ENCODE data around the gene FXYD4. TPM values are rescaled to one million over a fixed set of nuclear protein-coding genes. Genes with fewer than 3 reads are reported as not detected.
A peak's percentile ranks its signal among the peaks of the same experiment; 100 is the strongest.

The FXYD4 gene
- total and polyA plus RNA-seq, 2 experiments from 2014 or later, result not detected

DNA sequence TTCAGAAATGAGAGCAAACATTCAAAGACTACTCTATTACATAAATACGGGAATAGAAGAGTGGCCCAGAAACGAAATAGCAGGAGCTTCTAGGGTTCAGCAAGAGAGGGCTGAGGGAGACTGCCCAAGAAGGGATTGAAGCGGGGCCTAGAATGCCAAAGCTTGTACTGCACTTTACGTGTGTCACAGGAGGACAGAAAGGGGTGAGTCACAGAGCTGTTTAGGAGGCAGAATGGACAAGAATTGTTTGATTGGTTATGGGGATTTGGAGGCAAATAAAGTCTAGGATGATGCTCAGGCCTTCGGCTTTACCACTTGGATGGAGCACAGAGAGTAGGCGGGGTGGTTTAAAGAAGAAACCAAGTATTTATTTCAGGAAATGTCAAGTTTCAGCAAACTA, 11.3 kb upstream of the FXYD4 start:
- DNase-seq (ENCODE audit: low spot score) (no peak), ATAC-seq (no peak)
- H3K27ac Mint-ChIP-seq, result no peak overlapping the region

More for the DNA sequence above, 11.3 kb upstream of the FXYD4 start:
- Mint-ChIP-seq H3K36me3 (ENCODE audit: low read depth) (no peaks in the 10 kb centered on the region), H3K27me3 (ENCODE audit: insufficient read depth, low read depth, poor library complexity) (peaks cover 22% of the 10 kb centered on the region), H3K9me3 (no peaks in the 10 kb centered on the region; the same call in 1 of the 3 replicates), H3K4me3 (peak overlapping the region; percentile 36), H3K4me1 (peaks cover 17% of the 10 kb centered on the region)
- Histone ChIP-seq H3K36me3 (ENCODE audit: insufficient read depth) (no peaks in the 10 kb centered on the region), H3K4me3 (no peak overlapping the region), H3K79me2 (replicated peaks; ENCODE audit: insufficient read depth) (no peaks in the 10 kb centered on the region), H4K20me1 (replicated peaks; ENCODE audit: insufficient read depth) (no peaks in the 10 kb centered on the region), H3K4me2 (no peak overlapping the region), H3F3A (replicated peaks; ENCODE audit: low read depth) (no peaks in the 10 kb centered on the region), H3K9me2 (ENCODE audit: insufficient read depth) (no peaks in the 10 kb centered on the region), H3K27ac (ENCODE audit: low read depth) (no peak overlapping the region), H3K27me3 (ENCODE audit: insufficient read depth) (no peaks in the 10 kb centered on the region), H2AFZ (no peak overlapping the region), H3K4me1 (ENCODE audit: insufficient read depth) (no peaks in the 10 kb centered on the region)
- no peak for TF ChIP-seq STAT1 (IDR thresholded peaks at IDR 0.05; ENCODE audit: unreplicated experiment)
- TF ChIP-seq, protein P1, sequence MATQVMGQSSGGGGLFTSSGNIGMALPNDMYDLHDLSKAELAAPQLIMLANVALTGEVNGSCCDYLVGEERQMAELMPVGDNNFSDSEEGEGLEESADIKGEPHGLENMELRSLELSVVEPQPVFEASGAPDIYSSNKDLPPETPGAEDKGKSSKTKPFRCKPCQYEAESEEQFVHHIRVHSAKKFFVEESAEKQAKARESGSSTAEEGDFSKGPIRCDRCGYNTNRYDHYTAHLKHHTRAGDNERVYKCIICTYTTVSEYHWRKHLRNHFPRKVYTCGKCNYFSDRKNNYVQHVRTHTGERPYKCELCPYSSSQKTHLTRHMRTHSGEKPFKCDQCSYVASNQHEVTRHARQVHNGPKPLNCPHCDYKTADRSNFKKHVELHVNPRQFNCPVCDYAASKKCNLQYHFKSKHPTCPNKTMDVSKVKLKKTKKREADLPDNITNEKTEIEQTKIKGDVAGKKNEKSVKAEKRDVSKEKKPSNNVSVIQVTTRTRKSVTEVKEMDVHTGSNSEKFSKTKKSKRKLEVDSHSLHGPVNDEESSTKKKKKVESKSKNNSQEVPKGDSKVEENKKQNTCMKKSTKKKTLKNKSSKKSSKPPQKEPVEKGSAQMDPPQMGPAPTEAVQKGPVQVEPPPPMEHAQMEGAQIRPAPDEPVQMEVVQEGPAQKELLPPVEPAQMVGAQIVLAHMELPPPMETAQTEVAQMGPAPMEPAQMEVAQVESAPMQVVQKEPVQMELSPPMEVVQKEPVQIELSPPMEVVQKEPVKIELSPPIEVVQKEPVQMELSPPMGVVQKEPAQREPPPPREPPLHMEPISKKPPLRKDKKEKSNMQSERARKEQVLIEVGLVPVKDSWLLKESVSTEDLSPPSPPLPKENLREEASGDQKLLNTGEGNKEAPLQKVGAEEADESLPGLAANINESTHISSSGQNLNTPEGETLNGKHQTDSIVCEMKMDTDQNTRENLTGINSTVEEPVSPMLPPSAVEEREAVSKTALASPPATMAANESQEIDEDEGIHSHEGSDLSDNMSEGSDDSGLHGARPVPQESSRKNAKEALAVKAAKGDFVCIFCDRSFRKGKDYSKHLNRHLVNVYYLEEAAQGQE (IDR thresholded peaks at IDR 0.05; ENCODE audit: unreplicated experiment), result no peak
- no peak for TF ChIP-seq EZH2phosphoT487 (IDR thresholded peaks at IDR 0.05; ENCODE audit: unreplicated experiment)
- TF ChIP-seq NANOG (IDR thresholded peaks at IDR 0.05; ENCODE audit: borderline replicate concordance), result no peak
- TF ChIP-seq, protein P2, sequence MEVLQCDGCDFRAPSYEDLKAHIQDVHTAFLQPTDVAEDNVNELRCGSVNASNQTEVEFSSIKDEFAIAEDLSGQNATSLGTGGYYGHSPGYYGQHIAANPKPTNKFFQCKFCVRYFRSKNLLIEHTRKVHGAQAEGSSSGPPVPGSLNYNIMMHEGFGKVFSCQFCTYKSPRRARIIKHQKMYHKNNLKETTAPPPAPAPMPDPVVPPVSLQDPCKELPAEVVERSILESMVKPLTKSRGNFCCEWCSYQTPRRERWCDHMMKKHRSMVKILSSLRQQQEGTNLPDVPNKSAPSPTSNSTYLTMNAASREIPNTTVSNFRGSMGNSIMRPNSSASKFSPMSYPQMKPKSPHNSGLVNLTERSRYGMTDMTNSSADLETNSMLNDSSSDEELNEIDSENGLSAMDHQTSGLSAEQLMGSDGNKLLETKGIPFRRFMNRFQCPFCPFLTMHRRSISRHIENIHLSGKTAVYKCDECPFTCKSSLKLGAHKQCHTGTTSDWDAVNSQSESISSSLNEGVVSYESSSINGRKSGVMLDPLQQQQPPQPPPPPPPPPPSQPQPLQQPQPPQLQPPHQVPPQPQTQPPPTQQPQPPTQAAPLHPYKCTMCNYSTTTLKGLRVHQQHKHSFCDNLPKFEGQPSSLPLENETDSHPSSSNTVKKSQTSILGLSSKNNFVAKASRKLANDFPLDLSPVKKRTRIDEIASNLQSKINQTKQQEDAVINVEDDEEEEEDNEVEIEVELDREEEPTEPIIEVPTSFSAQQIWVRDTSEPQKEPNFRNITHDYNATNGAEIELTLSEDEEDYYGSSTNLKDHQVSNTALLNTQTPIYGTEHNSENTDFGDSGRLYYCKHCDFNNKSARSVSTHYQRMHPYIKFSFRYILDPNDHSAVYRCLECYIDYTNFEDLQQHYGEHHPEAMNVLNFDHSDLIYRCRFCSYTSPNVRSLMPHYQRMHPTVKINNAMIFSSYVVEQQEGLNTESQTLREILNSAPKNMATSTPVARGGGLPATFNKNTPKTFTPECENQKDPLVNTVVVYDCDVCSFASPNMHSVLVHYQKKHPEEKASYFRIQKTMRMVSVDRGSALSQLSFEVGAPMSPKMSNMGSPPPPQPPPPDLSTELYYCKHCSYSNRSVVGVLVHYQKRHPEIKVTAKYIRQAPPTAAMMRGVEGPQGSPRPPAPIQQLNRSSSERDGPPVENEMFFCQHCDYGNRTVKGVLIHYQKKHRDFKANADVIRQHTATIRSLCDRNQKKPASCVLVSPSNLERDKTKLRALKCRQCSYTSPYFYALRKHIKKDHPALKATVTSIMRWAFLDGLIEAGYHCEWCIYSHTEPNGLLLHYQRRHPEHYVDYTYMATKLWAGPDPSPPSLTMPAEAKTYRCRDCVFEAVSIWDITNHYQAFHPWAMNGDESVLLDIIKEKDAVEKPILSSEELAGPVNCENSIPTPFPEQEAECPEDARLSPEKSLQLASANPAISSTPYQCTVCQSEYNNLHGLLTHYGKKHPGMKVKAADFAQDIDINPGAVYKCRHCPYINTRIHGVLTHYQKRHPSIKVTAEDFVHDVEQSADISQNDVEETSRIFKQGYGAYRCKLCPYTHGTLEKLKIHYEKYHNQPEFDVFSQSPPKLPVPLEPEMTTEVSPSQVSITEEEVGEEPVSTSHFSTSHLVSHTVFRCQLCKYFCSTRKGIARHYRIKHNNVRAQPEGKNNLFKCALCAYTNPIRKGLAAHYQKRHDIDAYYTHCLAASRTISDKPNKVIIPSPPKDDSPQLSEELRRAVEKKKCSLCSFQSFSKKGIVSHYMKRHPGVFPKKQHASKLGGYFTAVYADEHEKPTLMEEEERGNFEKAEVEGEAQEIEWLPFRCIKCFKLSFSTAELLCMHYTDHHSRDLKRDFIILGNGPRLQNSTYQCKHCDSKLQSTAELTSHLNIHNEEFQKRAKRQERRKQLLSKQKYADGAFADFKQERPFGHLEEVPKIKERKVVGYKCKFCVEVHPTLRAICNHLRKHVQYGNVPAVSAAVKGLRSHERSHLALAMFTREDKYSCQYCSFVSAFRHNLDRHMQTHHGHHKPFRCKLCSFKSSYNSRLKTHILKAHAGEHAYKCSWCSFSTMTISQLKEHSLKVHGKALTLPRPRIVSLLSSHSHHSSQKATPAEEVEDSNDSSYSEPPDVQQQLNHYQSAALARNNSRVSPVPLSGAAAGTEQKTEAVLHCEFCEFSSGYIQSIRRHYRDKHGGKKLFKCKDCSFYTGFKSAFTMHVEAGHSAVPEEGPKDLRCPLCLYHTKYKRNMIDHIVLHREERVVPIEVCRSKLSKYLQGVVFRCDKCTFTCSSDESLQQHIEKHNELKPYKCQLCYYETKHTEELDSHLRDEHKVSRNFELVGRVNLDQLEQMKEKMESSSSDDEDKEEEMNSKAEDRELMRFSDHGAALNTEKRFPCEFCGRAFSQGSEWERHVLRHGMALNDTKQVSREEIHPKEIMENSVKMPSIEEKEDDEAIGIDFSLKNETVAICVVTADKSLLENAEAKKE (CRISPR knock-in tag; IDR thresholded peaks at IDR 0.05), result no peak
- TF ChIP-seq, protein P3, sequence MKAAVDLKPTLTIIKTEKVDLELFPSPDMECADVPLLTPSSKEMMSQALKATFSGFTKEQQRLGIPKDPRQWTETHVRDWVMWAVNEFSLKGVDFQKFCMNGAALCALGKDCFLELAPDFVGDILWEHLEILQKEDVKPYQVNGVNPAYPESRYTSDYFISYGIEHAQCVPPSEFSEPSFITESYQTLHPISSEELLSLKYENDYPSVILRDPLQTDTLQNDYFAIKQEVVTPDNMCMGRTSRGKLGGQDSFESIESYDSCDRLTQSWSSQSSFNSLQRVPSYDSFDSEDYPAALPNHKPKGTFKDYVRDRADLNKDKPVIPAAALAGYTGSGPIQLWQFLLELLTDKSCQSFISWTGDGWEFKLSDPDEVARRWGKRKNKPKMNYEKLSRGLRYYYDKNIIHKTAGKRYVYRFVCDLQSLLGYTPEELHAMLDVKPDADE (IDR thresholded peaks at IDR 0.05), result no peak
- TF ChIP-seq EZH2 (IDR thresholded peaks at IDR 0.05; ENCODE audit: low read depth, unreplicated experiment), result no peak
- TF ChIP-seq, protein P4, sequence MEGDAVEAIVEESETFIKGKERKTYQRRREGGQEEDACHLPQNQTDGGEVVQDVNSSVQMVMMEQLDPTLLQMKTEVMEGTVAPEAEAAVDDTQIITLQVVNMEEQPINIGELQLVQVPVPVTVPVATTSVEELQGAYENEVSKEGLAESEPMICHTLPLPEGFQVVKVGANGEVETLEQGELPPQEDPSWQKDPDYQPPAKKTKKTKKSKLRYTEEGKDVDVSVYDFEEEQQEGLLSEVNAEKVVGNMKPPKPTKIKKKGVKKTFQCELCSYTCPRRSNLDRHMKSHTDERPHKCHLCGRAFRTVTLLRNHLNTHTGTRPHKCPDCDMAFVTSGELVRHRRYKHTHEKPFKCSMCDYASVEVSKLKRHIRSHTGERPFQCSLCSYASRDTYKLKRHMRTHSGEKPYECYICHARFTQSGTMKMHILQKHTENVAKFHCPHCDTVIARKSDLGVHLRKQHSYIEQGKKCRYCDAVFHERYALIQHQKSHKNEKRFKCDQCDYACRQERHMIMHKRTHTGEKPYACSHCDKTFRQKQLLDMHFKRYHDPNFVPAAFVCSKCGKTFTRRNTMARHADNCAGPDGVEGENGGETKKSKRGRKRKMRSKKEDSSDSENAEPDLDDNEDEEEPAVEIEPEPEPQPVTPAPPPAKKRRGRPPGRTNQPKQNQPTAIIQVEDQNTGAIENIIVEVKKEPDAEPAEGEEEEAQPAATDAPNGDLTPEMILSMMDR (conservative IDR thresholded peaks at IDR 0.05; ENCODE audit: low read depth in 2 of 2), result no peak
- TF ChIP-seq ZNF114 (CRISPR knock-in tag; IDR thresholded peaks at IDR 0.05), result no peak
